Measurements from ENCODE around the gene FCRL1. TPM values are rescaled to one million over a fixed set of nuclear protein-coding genes. Genes with fewer than 3 reads are reported as not detected.

FCRL1 gene
- total RNA-seq: 10 to 100 TPM in 1 of 4 donors, 1 to 10 TPM in 1, under 1 TPM in 1, not detected in 1; 0.47 to 97.4 (median 6.2) TPM

- H3K4me1 ChIP-seq: peaks cover 0 to 4% (median 0%) of the 10 kb centered on the region in 4 donors
Observed at GRCh38 chr1:157819896-157820295, at the start of gene FCRL1. Gene FCRL1, minus strand, starts transcription at chr1:157820120. Its CDS starts 83 bp downstream, at chr1:157820037.

GRCh38 chr1:157868654-157869053 is 48.7 kb upstream of the FCRL1 start:
- Histone ChIP-seq H3K4me3 (no peak overlapping the region), H3K9me3 (no peaks in the 10 kb centered on the region), H3K27me3 (no peaks in the 10 kb centered on the region), H3K36me3 (no peaks in the 10 kb centered on the region), H3K27ac (no peak overlapping the region), H3K4me1 (no peaks in the 10 kb centered on the region)
- TF ChIP-seq CTCF (IDR thresholded peaks at IDR 0.05): no peak
- no peak for TF ChIP-seq POLR2A (IDR thresholded peaks at IDR 0.05)
- DNase-seq: no peak

More at GRCh38 chr1:157819896-157820295, at the start of gene FCRL1:
- DNase-seq: peak in 2 of 3 donors; percentile 58 to 60
- Histone ChIP-seq H3K4me3 (peak within 1 kb of the TSS in 2 of 4 donors; percentile 20 to 28), H3K9me3 (no peaks in the 10 kb centered on the region), H3K27ac (peak within 1 kb of the TSS in 2 of 4 donors; percentile 62 to 75), H3K27me3 (no peaks in the 10 kb centered on the region), H3K36me3 (no peaks in the 10 kb centered on the region)
- TF ChIP-seq CTCF (IDR thresholded peaks at IDR 0.05): no peak
- no peak for TF ChIP-seq POLR2A (IDR thresholded peaks at IDR 0.05)

GRCh38 chr1:157862114-157863070 is 42.5 kb upstream of the FCRL1 start:
- TF ChIP-seq CTCF (IDR thresholded peaks at IDR 0.05): peak in 1 of 6 experiments; percentile 10
- no peak for TF ChIP-seq POLR2A (IDR thresholded peaks at IDR 0.05)
- Histone ChIP-seq H3K4me3 (no peak overlapping the region), H3K4me1 (no peaks in the 10 kb centered on the region), H3K36me3 (no peaks in the 10 kb centered on the region), H3K27me3 (no peaks in the 10 kb centered on the region), H3K9me3 (no peaks in the 10 kb centered on the region), H3K27ac (no peak overlapping the region)
- DNase-seq: no peak

- H3K27ac ChIP-seq: no peak overlapping the region
- no peak for DNase-seq
- no peaks in the 10 kb centered on the region for H3K27me3 ChIP-seq
- H3K36me3 ChIP-seq: no peaks in the 10 kb centered on the region
- TF ChIP-seq POLR2A (IDR thresholded peaks at IDR 0.05) (no peak), CTCF (IDR thresholded peaks at IDR 0.05) (no peak)
- no peak overlapping the region for H3K4me3 ChIP-seq
- no peaks in the 10 kb centered on the region for H3K4me1 ChIP-seq
- no peaks in the 10 kb centered on the region for H3K9me3 ChIP-seq
Observed at GRCh38 chr1:157856538-157856937, 36.6 kb upstream of the FCRL1 start.

GRCh38 chr1:157852476-157852875 is 32.6 kb upstream of the FCRL1 start:
- DNase-seq: no peak
- H3K27ac ChIP-seq: no peak overlapping the region
- H3K9me3 ChIP-seq: no peaks in the 10 kb centered on the region
- H3K4me3 ChIP-seq: no peak overlapping the region
- H3K27me3 ChIP-seq: no peaks in the 10 kb centered on the region
- TF ChIP-seq POLR2A (IDR thresholded peaks at IDR 0.05) (no peak), CTCF (IDR thresholded peaks at IDR 0.05) (no peak)
- H3K36me3 ChIP-seq: no peaks in the 10 kb centered on the region
- H3K4me1 ChIP-seq: peaks cover 0 to 3% (median 0%) of the 10 kb centered on the region in 4 donors

Measured in Peyer's patch (tissue), 4 donors.